WTC11 (cell line): Measurements from ENCODE around the gene WIPF3. TPM values are rescaled to one million over a fixed set of nuclear protein-coding genes. Genes with fewer than 3 reads are reported as not detected.

Experiments used
- ATAC-seq: fragments of 200-7000 bp; cut with Tn5 transposase; 2 replicates; pipeline ENCODE4 v1.10.0; 2021; ENCODE audit warnings: mild to moderate bottlenecking, moderate library complexity
- CTCF ChIA-PET: fragments of 300-600 bp; sonication (Branson Sonifier 250); formaldehyde crosslinking; loops from one replicate; lab custom pipeline; 2021; ENCODE audit warnings: antibody characterized with exemption; lab: Charles Lee
- POLR2A ChIA-PET: fragments of 350-600 bp; sonication (Branson Sonifier 250); formaldehyde crosslinking; loops from one replicate; lab custom pipeline; 2021; ENCODE audit warnings: antibody characterized with exemption; lab: Charles Lee
- DNase-seq: peaks from one replicate; pipeline ENCODE4 v3.0.0; 2021; ENCODE audit warnings: low spot score
- H3K27ac Mint-ChIP-seq: 2 replicates; pipeline ENCODE4 v1.8.0; 2021; ENCODE audit warnings: mixed read lengths
- H3K27me3 Mint-ChIP-seq: 2 replicates; pipeline ENCODE4 v1.8.0; 2021; ENCODE audit warnings: low read depth, mild to moderate bottlenecking, moderate library complexity, mixed read lengths
- H3K36me3 Mint-ChIP-seq: 2 replicates; pipeline ENCODE4 v1.8.0; 2021; ENCODE audit warnings: mixed read lengths
- H3K4me1 Mint-ChIP-seq: 2 replicates; pipeline ENCODE4 v1.8.0; 2022; ENCODE audit warnings: mixed read lengths
- H3K4me3 Mint-ChIP-seq: 2 replicates; pipeline ENCODE4 v1.8.0; 2021; ENCODE audit warnings: mild to moderate bottlenecking, moderate library complexity, mixed read lengths
- H3K9me3 Mint-ChIP-seq: 2 replicates; pipeline ENCODE4 v1.8.0; 2021; ENCODE audit warnings: mixed read lengths
- ATF1 ChIP-seq: sonication (generic); formaldehyde crosslinking; IDR thresholded peaks from 2 replicates; pipeline ENCODE4 v1.8.1; 2023; ENCODE audit warnings: mild to moderate bottlenecking, moderate library complexity, missing genetic modification reagents
- ELF4 ChIP-seq: sonication (generic); formaldehyde crosslinking; IDR thresholded peaks from 2 replicates; pipeline ENCODE4 v1.8.1; 2022; ENCODE audit warnings: low read depth, mild to moderate bottlenecking, moderate library complexity, missing genetic modification reagents
- EMX1 ChIP-seq: fragments of 250-450 bp; sonication (Bioruptor Pico); IDR thresholded peaks from 2 replicates; pipeline ENCODE4 v1.8.0; 2021; ENCODE audit warnings: mild to moderate bottlenecking
- GRHL2 ChIP-seq: fragments of 250-450 bp; sonication (Bioruptor Pico); IDR thresholded peaks from 2 replicates; pipeline ENCODE4 v1.8.0; 2022; ENCODE audit warnings: mild to moderate bottlenecking, moderate library complexity; ENCODE audit not compliant: insufficient replicate concordance, severe bottlenecking
- GTF2I ChIP-seq: fragments of 250-450 bp; sonication (Bioruptor Pico); conservative IDR thresholded peaks from 2 replicates; pipeline ENCODE4 v1.4.0; 2021; ENCODE audit warnings: mild to moderate bottlenecking
- HMGA2 ChIP-seq: fragments of 250-450 bp; sonication (Bioruptor Pico); IDR thresholded peaks from 2 replicates; pipeline ENCODE4 v1.4.0; 2021; ENCODE audit warnings: mild to moderate bottlenecking, moderate library complexity
- NR1H2 ChIP-seq: sonication (generic); formaldehyde crosslinking; IDR thresholded peaks from 2 replicates; pipeline ENCODE4 v1.9.0; 2021; ENCODE audit warnings: mild to moderate bottlenecking, moderate library complexity, missing genetic modification reagents
- NR2C2 ChIP-seq: sonication (generic); formaldehyde crosslinking; IDR thresholded peaks from 2 replicates; pipeline ENCODE4 v1.8.0; 2022; ENCODE audit warnings: mild to moderate bottlenecking, missing genetic modification reagents
- SMAD4 ChIP-seq: sonication (generic); formaldehyde crosslinking; IDR thresholded peaks from 2 replicates; pipeline ENCODE4 v1.8.0; 2022; ENCODE audit warnings: mild to moderate bottlenecking, missing genetic modification reagents
- SP1 ChIP-seq: sonication (generic); formaldehyde crosslinking; conservative IDR thresholded peaks from 2 replicates; pipeline ENCODE4 v1.8.1; 2022; ENCODE audit warnings: missing genetic modification reagents
- total RNA-seq: library from RNA; stranded (reverse); gene quantifications from 3 replicates; pipeline ENCODE4 v1.2.3, GENCODE V29; 2021
- TF ChIP-seq, protein P1 (sequence below): sonication (generic); formaldehyde crosslinking; IDR thresholded peaks from 2 replicates; pipeline ENCODE4 v1.8.0; 2023; ENCODE audit warnings: missing genetic modification reagents, mild to moderate bottlenecking, borderline replicate concordance
- TF ChIP-seq, protein P2 (sequence below): fragments of 250-450 bp; sonication (Bioruptor Pico); conservative IDR thresholded peaks from 2 replicates; pipeline ENCODE4 v1.9.0; 2021; ENCODE audit warnings: mild to moderate bottlenecking
- TF ChIP-seq, protein P3 (sequence below): sonication (generic); formaldehyde crosslinking; IDR thresholded peaks from 2 replicates; pipeline ENCODE4 v1.8.1; 2023; ENCODE audit warnings: mild to moderate bottlenecking, missing genetic modification reagents
- TF ChIP-seq, protein P4 (sequence below): fragments of 250-450 bp; sonication (Bioruptor Pico); IDR thresholded peaks from 2 replicates; pipeline ENCODE4 v2.1.2; 2022; ENCODE audit warnings: mild to moderate bottlenecking, moderate library complexity

The WIPF3 gene
- total RNA-seq, 1 experiment from 2014 or later, result 9.9 TPM

DNA sequence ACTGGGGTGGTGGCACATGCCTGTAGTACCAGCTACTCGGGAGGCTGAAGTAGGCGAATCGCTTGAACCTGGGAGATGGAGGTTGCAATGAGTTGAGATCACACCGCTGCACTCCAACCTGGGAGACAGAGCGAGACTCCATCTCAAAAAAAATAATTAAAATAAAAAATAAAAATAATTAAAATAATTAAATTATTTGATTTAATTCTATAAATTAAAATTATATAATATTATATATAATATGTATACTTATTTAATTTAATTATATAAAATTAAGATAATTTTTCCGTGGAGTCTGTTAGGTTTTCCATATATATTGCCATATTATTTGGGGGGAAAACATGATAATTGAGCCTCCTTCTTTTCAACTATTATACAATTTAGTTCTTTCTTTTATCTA, 12.0 kb downstream of the WIPF3 start:
- H3K36me3 Mint-ChIP-seq, result no peaks in the 10 kb centered on the region
- no peak for ATAC-seq
- no peak overlapping the region for H3K27ac Mint-ChIP-seq
- DNase-seq, result no peak
- peak; percentile 99 for TF ChIP-seq HMGA2 (CRISPR knock-in tag)
- TF ChIP-seq, protein P1, sequence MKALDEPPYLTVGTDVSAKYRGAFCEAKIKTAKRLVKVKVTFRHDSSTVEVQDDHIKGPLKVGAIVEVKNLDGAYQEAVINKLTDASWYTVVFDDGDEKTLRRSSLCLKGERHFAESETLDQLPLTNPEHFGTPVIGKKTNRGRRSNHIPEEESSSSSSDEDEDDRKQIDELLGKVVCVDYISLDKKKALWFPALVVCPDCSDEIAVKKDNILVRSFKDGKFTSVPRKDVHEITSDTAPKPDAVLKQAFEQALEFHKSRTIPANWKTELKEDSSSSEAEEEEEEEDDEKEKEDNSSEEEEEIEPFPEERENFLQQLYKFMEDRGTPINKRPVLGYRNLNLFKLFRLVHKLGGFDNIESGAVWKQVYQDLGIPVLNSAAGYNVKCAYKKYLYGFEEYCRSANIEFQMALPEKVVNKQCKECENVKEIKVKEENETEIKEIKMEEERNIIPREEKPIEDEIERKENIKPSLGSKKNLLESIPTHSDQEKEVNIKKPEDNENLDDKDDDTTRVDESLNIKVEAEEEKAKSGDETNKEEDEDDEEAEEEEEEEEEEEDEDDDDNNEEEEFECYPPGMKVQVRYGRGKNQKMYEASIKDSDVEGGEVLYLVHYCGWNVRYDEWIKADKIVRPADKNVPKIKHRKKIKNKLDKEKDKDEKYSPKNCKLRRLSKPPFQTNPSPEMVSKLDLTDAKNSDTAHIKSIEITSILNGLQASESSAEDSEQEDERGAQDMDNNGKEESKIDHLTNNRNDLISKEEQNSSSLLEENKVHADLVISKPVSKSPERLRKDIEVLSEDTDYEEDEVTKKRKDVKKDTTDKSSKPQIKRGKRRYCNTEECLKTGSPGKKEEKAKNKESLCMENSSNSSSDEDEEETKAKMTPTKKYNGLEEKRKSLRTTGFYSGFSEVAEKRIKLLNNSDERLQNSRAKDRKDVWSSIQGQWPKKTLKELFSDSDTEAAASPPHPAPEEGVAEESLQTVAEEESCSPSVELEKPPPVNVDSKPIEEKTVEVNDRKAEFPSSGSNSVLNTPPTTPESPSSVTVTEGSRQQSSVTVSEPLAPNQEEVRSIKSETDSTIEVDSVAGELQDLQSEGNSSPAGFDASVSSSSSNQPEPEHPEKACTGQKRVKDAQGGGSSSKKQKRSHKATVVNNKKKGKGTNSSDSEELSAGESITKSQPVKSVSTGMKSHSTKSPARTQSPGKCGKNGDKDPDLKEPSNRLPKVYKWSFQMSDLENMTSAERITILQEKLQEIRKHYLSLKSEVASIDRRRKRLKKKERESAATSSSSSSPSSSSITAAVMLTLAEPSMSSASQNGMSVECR (CRISPR knock-in tag), result no peak
- no peak overlapping the region for H3K4me3 Mint-ChIP-seq
- H3K27me3 Mint-ChIP-seq, result no peaks in the 10 kb centered on the region
- no peaks in the 10 kb centered on the region for H3K9me3 Mint-ChIP-seq
- CTCF ChIA-PET, result no interaction called here
- H3K4me1 Mint-ChIP-seq, result no peaks in the 10 kb centered on the region
- POLR2A ChIA-PET, result no interaction called here

DNA sequence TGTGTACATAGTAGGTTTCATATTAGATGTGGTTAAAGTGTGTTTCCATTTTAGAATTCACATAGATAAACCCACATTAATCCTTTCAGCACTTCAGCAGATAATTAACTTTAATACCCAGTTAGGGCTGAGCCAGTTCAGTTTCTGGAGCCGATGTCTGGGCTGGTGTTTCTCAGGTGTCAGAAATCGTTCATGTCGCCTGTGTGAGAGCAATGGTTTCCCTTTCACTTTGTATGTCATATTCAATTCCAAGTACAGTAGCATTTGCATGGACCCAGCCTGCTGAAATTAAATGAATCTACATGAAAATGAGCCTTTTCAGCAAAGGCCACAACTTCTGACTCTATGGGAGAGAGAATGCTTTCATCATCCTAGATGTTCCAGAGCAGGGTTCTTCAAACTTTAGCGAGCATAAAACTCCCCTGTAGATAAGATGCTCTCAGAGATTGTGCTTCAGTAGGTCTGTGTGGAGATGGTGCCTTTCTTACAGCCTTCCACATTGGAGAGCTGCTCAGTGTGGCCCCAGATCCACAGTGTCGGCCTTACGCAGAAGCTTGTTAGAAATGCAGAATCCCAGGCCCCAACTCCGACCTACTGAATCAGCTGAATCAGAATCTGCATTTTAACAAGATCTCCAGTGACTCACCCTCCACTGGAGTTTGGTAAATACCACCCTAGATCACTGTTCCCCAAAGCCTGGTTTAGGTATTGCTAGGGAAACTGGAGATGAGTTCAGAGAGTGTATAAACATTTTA, 19.6 kb downstream of the WIPF3 start:
- ATAC-seq (no peak), DNase-seq (no peak)
- ChIA-PET POLR2A (no interaction called here), CTCF (no interaction called here)
- Mint-ChIP-seq H3K27ac (no peak overlapping the region), H3K4me3 (no peak overlapping the region), H3K4me1 (peaks cover 15% of the 10 kb centered on the region), H3K27me3 (no peaks in the 10 kb centered on the region), H3K36me3 (no peaks in the 10 kb centered on the region; the same call in 1 of the 2 replicates), H3K9me3 (peaks cover under 1% of the 10 kb centered on the region)
- TF ChIP-seq GTF2I (CRISPR knock-in tag), result no peak
- no peak for TF ChIP-seq EMX1 (CRISPR knock-in tag)

DNA sequence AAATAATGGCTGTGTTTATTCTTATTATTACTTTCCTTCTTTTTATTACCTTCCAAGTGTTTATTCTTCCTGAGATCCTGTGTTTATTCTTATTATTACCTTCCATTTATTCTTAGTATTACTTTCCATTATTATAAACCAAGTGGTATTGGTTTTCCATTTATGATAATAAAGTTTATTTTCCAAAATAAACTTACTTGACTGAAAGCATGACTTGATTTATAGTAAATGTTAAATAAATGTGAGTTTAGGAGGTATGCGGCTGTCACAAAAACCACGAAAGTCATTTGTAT, 20.2 kb downstream of the WIPF3 start:
- no peak overlapping the region for H3K27ac Mint-ChIP-seq
- peaks cover 5% of the 10 kb centered on the region for H3K36me3 Mint-ChIP-seq
- CTCF ChIA-PET, result no interaction called here
- H3K9me3 Mint-ChIP-seq, result peaks cover 6% of the 10 kb centered on the region
- H3K4me1 Mint-ChIP-seq, result peaks cover 15% of the 10 kb centered on the region
- TF ChIP-seq, protein P2, sequence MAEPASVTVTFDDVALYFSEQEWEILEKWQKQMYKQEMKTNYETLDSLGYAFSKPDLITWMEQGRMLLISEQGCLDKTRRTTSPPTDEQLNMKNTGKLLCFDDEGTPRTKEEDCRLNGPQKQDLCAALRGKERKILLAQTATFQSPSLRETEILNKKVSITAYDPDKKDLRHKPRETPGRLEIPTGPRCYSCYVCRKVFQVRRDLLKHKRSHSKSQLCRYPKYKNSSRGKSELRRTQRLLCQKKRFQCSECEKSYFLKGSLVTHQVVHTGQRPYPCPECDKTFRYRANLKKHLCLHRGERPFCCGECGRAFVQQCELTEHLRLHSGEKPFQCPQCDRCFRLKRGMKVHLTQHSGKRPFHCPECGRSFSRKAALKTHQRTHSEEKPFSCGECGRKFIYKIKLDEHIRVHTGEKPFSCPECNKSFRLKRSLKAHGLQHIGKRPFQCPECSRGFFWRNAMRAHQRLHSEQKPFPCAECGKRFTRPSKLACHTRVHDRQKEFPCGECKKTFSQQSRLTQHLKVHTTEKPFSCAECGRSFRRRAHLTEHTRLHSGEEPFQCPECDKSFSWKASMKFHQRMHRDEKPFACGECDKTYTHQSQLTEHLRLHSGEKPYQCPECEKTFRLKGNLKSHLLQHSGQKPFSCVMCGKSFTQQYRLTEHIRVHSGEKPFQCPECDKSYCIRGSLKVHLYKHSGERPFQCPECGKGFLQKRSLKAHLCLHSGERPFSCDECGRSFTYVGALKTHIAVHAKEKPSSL (CRISPR knock-in tag), result no peak
- TF ChIP-seq ELF4 (CRISPR knock-in tag) (no peak), NR2C2 (CRISPR knock-in tag) (no peak)
- no peak for ATAC-seq
- no peaks in the 10 kb centered on the region for H3K27me3 Mint-ChIP-seq
- DNase-seq, result no peak
- H3K4me3 Mint-ChIP-seq, result no peak overlapping the region
- POLR2A ChIA-PET, result no interaction called here

DNA sequence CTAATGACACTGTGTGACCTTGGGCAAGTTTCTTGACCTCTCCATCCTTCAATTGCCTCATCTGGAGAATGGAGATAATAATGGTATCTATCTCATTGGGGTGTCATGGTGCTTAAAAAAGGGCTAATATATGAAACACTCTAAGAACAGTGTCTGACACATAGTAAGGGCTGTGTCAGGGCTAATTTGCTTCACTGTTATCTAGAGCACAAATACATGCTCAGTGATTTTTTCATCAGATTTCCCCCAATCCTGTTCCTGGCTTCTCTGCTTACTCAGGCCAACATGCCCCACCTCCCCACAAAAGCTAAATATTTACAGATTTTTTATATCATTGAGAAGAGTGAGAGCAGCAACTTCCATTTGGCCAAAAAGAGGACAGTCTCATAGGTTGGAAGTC, 20.6 kb downstream of the WIPF3 start:
- peaks cover 10% of the 10 kb centered on the region for H3K9me3 Mint-ChIP-seq
- peaks cover 8% of the 10 kb centered on the region for H3K36me3 Mint-ChIP-seq
- no peak overlapping the region for H3K27ac Mint-ChIP-seq
- H3K27me3 Mint-ChIP-seq, result no peaks in the 10 kb centered on the region
- POLR2A ChIA-PET, result no interaction called here
- peaks cover 15% of the 10 kb centered on the region for H3K4me1 Mint-ChIP-seq
- no peak for ATAC-seq
- TF ChIP-seq, protein P3, sequence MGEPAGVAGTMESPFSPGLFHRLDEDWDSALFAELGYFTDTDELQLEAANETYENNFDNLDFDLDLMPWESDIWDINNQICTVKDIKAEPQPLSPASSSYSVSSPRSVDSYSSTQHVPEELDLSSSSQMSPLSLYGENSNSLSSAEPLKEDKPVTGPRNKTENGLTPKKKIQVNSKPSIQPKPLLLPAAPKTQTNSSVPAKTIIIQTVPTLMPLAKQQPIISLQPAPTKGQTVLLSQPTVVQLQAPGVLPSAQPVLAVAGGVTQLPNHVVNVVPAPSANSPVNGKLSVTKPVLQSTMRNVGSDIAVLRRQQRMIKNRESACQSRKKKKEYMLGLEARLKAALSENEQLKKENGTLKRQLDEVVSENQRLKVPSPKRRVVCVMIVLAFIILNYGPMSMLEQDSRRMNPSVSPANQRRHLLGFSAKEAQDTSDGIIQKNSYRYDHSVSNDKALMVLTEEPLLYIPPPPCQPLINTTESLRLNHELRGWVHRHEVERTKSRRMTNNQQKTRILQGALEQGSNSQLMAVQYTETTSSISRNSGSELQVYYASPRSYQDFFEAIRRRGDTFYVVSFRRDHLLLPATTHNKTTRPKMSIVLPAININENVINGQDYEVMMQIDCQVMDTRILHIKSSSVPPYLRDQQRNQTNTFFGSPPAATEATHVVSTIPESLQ (CRISPR knock-in tag), result no peak
- TF ChIP-seq NR1H2 (no peak), GRHL2 (CRISPR knock-in tag) (no peak), SMAD4 (CRISPR knock-in tag) (no peak), SP1 (CRISPR knock-in tag) (no peak), ATF1 (CRISPR knock-in tag) (no peak)
- TF ChIP-seq, protein P4, sequence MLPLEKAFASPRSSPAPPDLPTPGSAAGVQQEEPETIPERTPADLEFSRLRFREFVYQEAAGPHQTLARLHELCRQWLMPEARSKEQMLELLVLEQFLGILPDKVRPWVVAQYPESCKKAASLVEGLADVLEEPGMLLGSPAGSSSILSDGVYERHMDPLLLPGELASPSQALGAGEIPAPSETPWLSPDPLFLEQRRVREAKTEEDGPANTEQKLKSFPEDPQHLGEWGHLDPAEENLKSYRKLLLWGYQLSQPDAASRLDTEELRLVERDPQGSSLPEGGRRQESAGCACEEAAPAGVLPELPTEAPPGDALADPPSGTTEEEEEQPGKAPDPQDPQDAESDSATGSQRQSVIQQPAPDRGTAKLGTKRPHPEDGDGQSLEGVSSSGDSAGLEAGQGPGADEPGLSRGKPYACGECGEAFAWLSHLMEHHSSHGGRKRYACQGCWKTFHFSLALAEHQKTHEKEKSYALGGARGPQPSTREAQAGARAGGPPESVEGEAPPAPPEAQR (CRISPR knock-in tag), result no peak
- TF ChIP-seq, all 79 proteins: peak for 0
- CTCF ChIA-PET, result no interaction called here
- no peak for DNase-seq
- no peak overlapping the region for H3K4me3 Mint-ChIP-seq
